Adrenal gland (tissue), 19 donors: ENCODE results near the gene NRIP2. TPM values are rescaled to one million over a fixed set of nuclear protein-coding genes. Genes with fewer than 3 reads are reported as not detected.
A peak's percentile ranks its signal among the peaks of the same experiment; 100 is the strongest.

ENCODE experiments used
- DNase-seq, 7 donors: peaks; one replicate each; pipeline ENCODE4 v3.0.0-alpha.2; 2019 to 2020
- H3K27ac ChIP-seq, 5 donors: fragments of 200-600 bp; sonication (generic) in 4 of 5; 1 replicate in 3 of 5; 2 replicates in 2 of 5; pipeline versions ENCODE4 v1.5.1 to v1.8.0; 2016 to 2020; ENCODE audit warnings: mild to moderate bottlenecking in 1 of 5
- H3K27me3 ChIP-seq: fragments of 200-600 bp; 2 replicates; pipeline ENCODE4 v1.8.0; 2021
- H3K36me3 ChIP-seq, 2 donors: fragments of 200-600 bp; replicated peaks in 1 of 2; 1 replicate in 1 of 2; 2 replicates in 1 of 2; pipeline versions ENCODE4 v1.5.1 to v1.8.0; 2018 to 2022
- H3K4me1 ChIP-seq, 2 donors: fragments of 200-600 bp; replicated peaks in 1 of 2; 1 replicate in 1 of 2; 2 replicates in 1 of 2; pipeline versions ENCODE4 v1.5.1 to v1.8.0; 2018 to 2021
- H3K4me3 ChIP-seq, 4 donors: fragments of 200-600 bp; sonication (generic) in 3 of 4; one replicate each; pipeline ENCODE4 v1.5.1; 2016 to 2018
- H3K9me3 ChIP-seq, 3 donors: fragments of 200-600 bp; sonication (generic) in 1 of 3; replicated peaks in 1 of 3; 1 replicate in 2 of 3; 2 replicates in 1 of 3; pipeline versions ENCODE4 v1.5.1 to v1.8.0; 2016 to 2021
- CTCF ChIP-seq, 6 experiments: fragments of 450-650 bp in 4 of 6; fragments of 200-600 bp in 2 of 6; sonication (generic) in 1 of 6; IDR thresholded peaks; 1 replicate in 5 of 6; 2 replicates in 1 of 6; pipeline versions ENCODE4 v1.5.1 to v1.8.0; 2016 to 2021; ENCODE audit warnings: antibody characterized with exemption in 6 of 6, mild to moderate bottlenecking in 2 of 6, moderate library complexity in 1 of 6
- POLR2A ChIP-seq, 2 donors: fragments of 450-650 bp; IDR thresholded peaks; one replicate each; pipeline ENCODE4 v1.6.1; 2017; ENCODE audit warnings: antibody characterized with exemption in 2 of 2, mild to moderate bottlenecking in 2 of 2, moderate library complexity in 1 of 2
- WGBS, 4 donors: extraction: QIAGEN DNeasy Blood & Tissue Kit in 2 of 4; methylation state at CpG; one replicate each; pipeline versions ENCODE4 v1.1.5 to v1.1.7; 2013 to 2017; 5-methylcytosine and 5-hydroxymethylcytosine counted together
- intact Hi-C, 2 donors: fragments of 100-400 bp; cut with DNase I; formaldehyde crosslinking; loops; one replicate each; pipeline versions ENCODE4 v1.14.1 to v1.15.0; 2022 to 2023
- long read RNA-seq, 10 donors: library from polyadenylated mRNA in 3 of 10; unstranded in 2 of 10; stranded (forward) in 1 of 10; transcript quantifications; one replicate each; pipeline ENCODE4 v2.0.0 and lab custom pipeline, GENCODE V29; 2021 to 2026
- polyA plus RNA-seq, 3 donors: library from polyadenylated mRNA; stranded (reverse); fragments of 200-250 nt in 2 of 3; fragments of 350-450 nt in 1 of 3; fragmentation: Illumina TruSeq in 1 of 3; extraction: RNeasy Lipid Tissue Mini Kit (QIAGEN cat#74804) in 1 of 3; gene quantifications; one replicate each; pipeline ENCODE4 v1.2.3, GENCODE V29; 2013 to 2014
- total RNA-seq, 9 donors: library from RNA; depleted of rRNA in 4 of 9; stranded (reverse); fragments of >200 nt in 4 of 9; fragments of 120-200 nt in 1 of 9; fragmentation: NEBNext Ultra II Directional in 1 of 9; extraction: Animal tissue kit (Norgen Biotek cat#: 25700) in 1 of 9; gene quantifications; one replicate each; pipeline versions ENCODE4 v1.1.0 to v1.2.4, GENCODE V29; 2013 to 2023
- donor health status: healthy with polysubstance abuse.
- donor health status: Bipolar disorder and iron deficiency.
- donor health status: DM: yes; HTN: yes; CAD: no.
- donor health status: DM: no; HTN: no; CAD: no.
- donor health status: DM: no; HTN: no; CAD: no.
- donor health status: DM: yes; HTN: yes; CAD: no.

The NRIP2 gene
- total RNA-seq (1 to 10 TPM in 8 of 9 donors, under 1 TPM in 1; 0.87 to 9.1 (median 2.3) TPM), polyA plus RNA-seq (1 to 10 TPM; 1.9 to 5.9 (median 5.5) TPM)
- long read RNA-seq, donor 1: 0 reads
- long read RNA-seq, donor 2: 0 reads
- long read RNA-seq, donor 3: 0 reads
- long read RNA-seq, donor 4: 0 reads
- long read RNA-seq, donor 5, partial matches to known transcripts: 0 of 2 reads
- long read RNA-seq, donor 5, other reads (novel, unspliced or antisense): 1 of 2 reads
- long read RNA-seq, donor 6, partial matches to known transcripts: 0 of 2 reads
- long read RNA-seq, donor 6, other reads (novel, unspliced or antisense): 2 of 2 reads
- long read RNA-seq, donor 7, partial matches to known transcripts: 0 of 1 reads
- long read RNA-seq, donor 7, other reads (novel, unspliced or antisense): 0 of 1 reads
- long read RNA-seq, donor 8: 0 reads
- long read RNA-seq, donor 9: 0 reads
- long read RNA-seq, donor 10: 0 reads

GRCh38 chr12:2834581-2835491, at the start of gene NRIP2:
Gene NRIP2 (minus strand): TSS chr12:2835035. CDS start chr12:2834983, 52 bp downstream.
- peaks cover 7 to 11% of the 10 kb centered on the region in 2 donors for H3K4me1 ChIP-seq
- WGBS, 4 donors: 6 to 20% (median 12%) methylated on average over 26 to 32 of the region's 32 CpGs
- H3K4me3 ChIP-seq: peak within 1 kb of the TSS in 1 of 4 donors; percentile 25
- no peaks in the 10 kb centered on the region for H3K9me3 ChIP-seq
- H3K27me3 ChIP-seq: no peaks in the 10 kb centered on the region
- peaks cover 0 to 8% of the 10 kb centered on the region in 2 donors for H3K36me3 ChIP-seq
- H3K27ac ChIP-seq: peak within 1 kb of the TSS in 2 of 5 donors; percentile 38 to 57
- intact Hi-C loops: no loop called here
- TF ChIP-seq CTCF (IDR thresholded peaks at IDR 0.05) (peak in 1 of 6 experiments; percentile 14), POLR2A (IDR thresholded peaks at IDR 0.05) (no peak)
- DNase-seq: peak; percentile 27 to 70 (median 47)

GRCh38 chr12:2879853-2880252, 45.0 kb upstream of the NRIP2 start:
- H3K27me3 ChIP-seq: no peaks in the 10 kb centered on the region
- intact Hi-C loops: loop anchor here (10.0 kb wide), 2 partner anchors 65 to 155 kb away; no protein-coding TSS in a partner anchor
- H3K27ac ChIP-seq: no peak overlapping the region
- no peak overlapping the region for H3K4me3 ChIP-seq
- H3K36me3 ChIP-seq: peaks cover 0 to 8% of the 10 kb centered on the region in 2 donors
- H3K4me1 ChIP-seq: peaks cover 5 to 14% of the 10 kb centered on the region in 2 donors
- TF ChIP-seq POLR2A (IDR thresholded peaks at IDR 0.05) (no peak), CTCF (IDR thresholded peaks at IDR 0.05) (no peak)
- 92 to 96% (median 94%) methylated on average over 3 of the region's 3 CpGs for WGBS, 4 donors
- no peak for DNase-seq
- no peaks in the 10 kb centered on the region for H3K9me3 ChIP-seq

- DNase-seq: no peak
- Histone ChIP-seq H3K36me3 (peaks cover 0 to 8% of the 10 kb centered on the region in 2 donors), H3K4me3 (peak overlapping the region in 3 of 4 donors; percentile 37 to 97 (median 66)), H3K27me3 (no peaks in the 10 kb centered on the region), H3K27ac (peak overlapping the region; percentile 62 to 96 (median 94)), H3K4me1 (peaks cover 5 to 14% of the 10 kb centered on the region in 2 donors), H3K9me3 (no peaks in the 10 kb centered on the region)
- WGBS, 4 donors: 40 to 47% (median 45%) methylated on average over 15 to 16 of the region's 16 CpGs
- intact Hi-C loops: no loop called here
- TF ChIP-seq POLR2A (IDR thresholded peaks at IDR 0.05) (no peak), CTCF (IDR thresholded peaks at IDR 0.05) (no peak)
These were observed 43.3 kb upstream of the NRIP2 start for GRCh38 chr12:2877953-2878732.
